Breast epithelium (tissue), 4 donors: ENCODE results near the gene GCG. TPM values are rescaled to one million over a fixed set of nuclear protein-coding genes. Genes with fewer than 3 reads are reported as not detected.

Experiments used
- DNase-seq, 2 donors: peaks; one replicate each; pipeline ENCODE4 v3.0.0-alpha.2; 2019; ENCODE audit warnings: low spot score in 2 of 2
- H3K27ac ChIP-seq, 2 donors: fragments of 200-600 bp; sonication (generic) in 1 of 2; one replicate each; pipeline ENCODE4 v1.5.1; 2016 to 2019; ENCODE audit warnings: mild to moderate bottlenecking in 1 of 2
- H3K27me3 ChIP-seq, 2 donors: fragments of 200-600 bp; sonication (generic) in 1 of 2; one replicate each; pipeline versions ENCODE4 v1.5.1 to v1.6.0; 2017 to 2019; ENCODE audit warnings: control low read depth in 1 of 2, mild to moderate bottlenecking in 1 of 2
- H3K36me3 ChIP-seq: fragments of 200-600 bp; one replicate; pipeline ENCODE4 v1.5.1; 2019
- H3K4me1 ChIP-seq, 2 donors: fragments of 200-600 bp; sonication (generic); one replicate each; pipeline ENCODE4 v1.5.1; 2016 to 2019; ENCODE audit warnings: control low read depth in 1 of 2
- H3K4me3 ChIP-seq, 3 donors: fragments of 200-600 bp; sonication (generic); 1 replicate in 2 of 3; 2 replicates in 1 of 3; pipeline ENCODE4 v1.5.1; 2016 to 2019; ENCODE audit warnings: mild to moderate bottlenecking in 3 of 3, moderate library complexity in 2 of 3
- H3K9me3 ChIP-seq, 2 donors: fragments of 200-600 bp; sonication (generic) in 1 of 2; one replicate each; pipeline ENCODE4 v1.5.1; 2016 to 2019; ENCODE audit warnings: control low read depth in 1 of 2
- POLR2A ChIP-seq: fragments of 450-650 bp; IDR thresholded peaks from one replicate; pipeline ENCODE4 v1.6.1; 2016; ENCODE audit warnings: antibody characterized with exemption, mild to moderate bottlenecking, moderate library complexity
- POLR2AphosphoS5 ChIP-seq, 3 donors: sonication (generic); formaldehyde crosslinking; IDR thresholded peaks; one replicate each; pipeline ENCODE4 v1.6.1; 2017; ENCODE audit warnings: antibody characterized with exemption in 3 of 3
- intact Hi-C: fragments of 100-400 bp; cut with DNase I; formaldehyde crosslinking; loops from one replicate; pipeline ENCODE4 v1.15.1; 2023; ENCODE audit warnings: low total_unique reads
- total RNA-seq, 3 donors: library from RNA; depleted of rRNA; stranded (reverse); fragments of >200 nt; gene quantifications; one replicate each; pipeline ENCODE4 v1.1.0, GENCODE V29; 2016
- TF ChIP-seq, protein P1 (sequence below), 3 donors: fragments of 450-650 bp; IDR thresholded peaks; one replicate each; pipeline ENCODE4 v1.5.1; 2016 to 2017; ENCODE audit warnings: antibody characterized with exemption in 3 of 3, mild to moderate bottlenecking in 3 of 3, moderate library complexity in 3 of 3

The GCG gene
- total RNA-seq, 3 donors from 2014 or later: not detected

DNA sequence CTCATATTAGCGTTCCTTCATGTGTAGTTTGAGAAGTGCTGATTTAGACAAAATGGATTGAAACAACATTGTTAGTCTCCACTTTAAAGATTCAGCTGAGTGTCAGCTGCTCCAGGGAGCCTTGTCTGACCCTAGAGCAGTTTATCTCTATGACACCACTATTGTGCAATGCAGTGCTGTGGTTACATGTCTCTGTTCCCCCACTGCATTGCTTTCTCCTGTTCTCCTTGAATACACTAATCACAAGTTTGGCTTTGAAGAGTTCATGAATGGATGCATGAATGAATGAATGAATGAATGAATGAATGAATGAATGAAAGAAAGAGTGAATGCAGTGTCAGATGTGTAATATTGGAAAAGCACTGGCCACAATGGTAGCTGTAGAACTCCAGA, 38.3 kb downstream of the GCG start:
- peaks cover 0 to 4% of the 10 kb centered on the region in 2 donors for H3K4me1 ChIP-seq
- no peaks in the 10 kb centered on the region for H3K36me3 ChIP-seq
- peak overlapping the region in 1 of 2 donors; percentile 3 for H3K27ac ChIP-seq
- no peaks in the 10 kb centered on the region for H3K27me3 ChIP-seq
- intact Hi-C loops: no loop called here
- no peak overlapping the region for H3K4me3 ChIP-seq
- H3K9me3 ChIP-seq: no peaks in the 10 kb centered on the region
- peak in 1 of 3 donors; percentile 48 for TF ChIP-seq POLR2AphosphoS5 (IDR thresholded peaks at IDR 0.05)
- TF ChIP-seq, protein P1, sequence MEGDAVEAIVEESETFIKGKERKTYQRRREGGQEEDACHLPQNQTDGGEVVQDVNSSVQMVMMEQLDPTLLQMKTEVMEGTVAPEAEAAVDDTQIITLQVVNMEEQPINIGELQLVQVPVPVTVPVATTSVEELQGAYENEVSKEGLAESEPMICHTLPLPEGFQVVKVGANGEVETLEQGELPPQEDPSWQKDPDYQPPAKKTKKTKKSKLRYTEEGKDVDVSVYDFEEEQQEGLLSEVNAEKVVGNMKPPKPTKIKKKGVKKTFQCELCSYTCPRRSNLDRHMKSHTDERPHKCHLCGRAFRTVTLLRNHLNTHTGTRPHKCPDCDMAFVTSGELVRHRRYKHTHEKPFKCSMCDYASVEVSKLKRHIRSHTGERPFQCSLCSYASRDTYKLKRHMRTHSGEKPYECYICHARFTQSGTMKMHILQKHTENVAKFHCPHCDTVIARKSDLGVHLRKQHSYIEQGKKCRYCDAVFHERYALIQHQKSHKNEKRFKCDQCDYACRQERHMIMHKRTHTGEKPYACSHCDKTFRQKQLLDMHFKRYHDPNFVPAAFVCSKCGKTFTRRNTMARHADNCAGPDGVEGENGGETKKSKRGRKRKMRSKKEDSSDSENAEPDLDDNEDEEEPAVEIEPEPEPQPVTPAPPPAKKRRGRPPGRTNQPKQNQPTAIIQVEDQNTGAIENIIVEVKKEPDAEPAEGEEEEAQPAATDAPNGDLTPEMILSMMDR (IDR thresholded peaks at IDR 0.05): no peak
- DNase-seq: no peak

DNA sequence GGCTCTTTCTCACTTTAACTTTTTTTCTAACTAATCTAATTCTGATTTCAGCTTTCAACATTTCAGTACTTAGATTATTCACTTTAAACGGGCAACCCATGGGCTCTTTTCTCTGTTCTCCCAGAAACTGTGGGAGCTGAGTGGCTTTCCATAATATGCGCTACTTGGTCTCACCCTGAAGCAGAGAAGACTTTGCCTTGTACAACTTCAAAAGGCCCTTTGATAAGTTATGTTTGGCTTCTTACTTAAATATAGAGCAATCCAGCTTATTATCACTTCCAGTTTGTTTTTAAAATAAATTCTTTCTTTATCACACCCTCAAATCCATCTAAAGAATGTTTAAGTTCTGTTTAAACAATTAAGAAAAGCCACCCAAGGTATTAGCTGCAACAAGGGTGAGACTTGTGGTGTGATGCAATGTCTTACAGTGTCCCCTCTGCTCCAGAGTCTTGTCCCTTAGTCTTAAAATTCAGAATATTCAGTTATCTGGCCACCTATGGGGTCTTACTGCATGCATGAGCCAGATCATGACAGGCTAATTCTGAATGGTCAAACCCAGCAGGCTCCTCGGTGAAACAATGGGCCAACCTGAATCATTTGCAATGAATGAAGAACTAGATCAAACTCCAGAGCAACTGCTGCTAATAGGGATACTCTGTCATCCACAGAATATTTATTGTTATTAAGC, 38.8 kb downstream of the GCG start:
- Histone ChIP-seq H3K36me3 (no peaks in the 10 kb centered on the region), H3K27ac (peak overlapping the region in 1 of 2 donors; percentile 3), H3K27me3 (no peaks in the 10 kb centered on the region), H3K9me3 (no peaks in the 10 kb centered on the region), H3K4me3 (no peak overlapping the region), H3K4me1 (peaks cover 0 to 2% of the 10 kb centered on the region in 2 donors)
- TF ChIP-seq POLR2A (no peak), POLR2AphosphoS5 (IDR thresholded peaks at IDR 0.05) (no peak)
- TF ChIP-seq, protein P1 (IDR thresholded peaks at IDR 0.05): no peak
- intact Hi-C loops: no loop called here
- no peak for DNase-seq

DNA sequence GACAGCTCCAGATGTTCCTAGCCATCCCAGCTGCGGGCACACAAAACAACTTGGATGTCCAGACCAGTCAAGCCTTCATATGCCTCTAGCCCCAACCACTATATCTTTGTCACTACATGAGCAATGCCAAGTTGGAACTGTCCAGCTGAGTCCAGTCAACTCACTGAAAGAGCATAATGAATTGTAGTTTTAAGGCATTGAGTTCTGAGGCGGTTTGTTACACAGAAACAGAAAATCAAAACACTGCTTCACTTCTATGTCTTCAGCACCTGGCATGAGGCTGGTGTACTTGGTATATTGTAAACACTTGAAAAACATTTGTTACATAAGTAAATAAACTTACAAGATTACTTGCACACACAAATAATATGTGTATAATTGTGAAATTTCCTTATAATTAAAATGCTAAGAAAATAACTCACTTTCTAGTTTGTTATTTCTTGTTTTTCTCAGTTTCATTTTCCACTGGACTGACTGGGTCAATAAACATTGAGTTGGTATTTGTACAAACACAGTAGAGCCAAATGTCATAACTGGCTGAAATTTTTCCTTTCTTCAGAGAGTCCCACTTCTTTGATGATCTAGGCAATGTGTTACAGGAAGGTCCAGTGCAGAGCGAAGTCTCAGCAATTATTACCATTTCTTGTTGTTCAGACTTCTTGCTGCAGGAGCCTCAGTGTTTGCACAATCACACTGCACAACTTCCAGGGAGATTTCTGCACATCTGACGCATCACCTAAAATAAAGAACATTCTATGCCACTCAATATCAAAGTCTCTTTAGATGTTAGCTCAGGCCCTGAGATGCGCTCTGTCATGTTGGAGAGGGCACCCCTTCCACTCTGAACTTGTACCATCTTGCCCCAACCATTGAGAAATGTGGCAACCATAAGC, 39.8 kb downstream of the GCG start:
- Histone ChIP-seq H3K4me1 (no peaks in the 10 kb centered on the region), H3K36me3 (no peaks in the 10 kb centered on the region), H3K27ac (no peak overlapping the region), H3K27me3 (no peaks in the 10 kb centered on the region), H3K4me3 (no peak overlapping the region), H3K9me3 (no peaks in the 10 kb centered on the region)
- TF ChIP-seq POLR2AphosphoS5 (IDR thresholded peaks at IDR 0.05) (no peak), POLR2A (no peak)
- TF ChIP-seq, protein P1 (IDR thresholded peaks at IDR 0.05): no peak
- no peak for DNase-seq
- intact Hi-C loops: no loop called here

DNA sequence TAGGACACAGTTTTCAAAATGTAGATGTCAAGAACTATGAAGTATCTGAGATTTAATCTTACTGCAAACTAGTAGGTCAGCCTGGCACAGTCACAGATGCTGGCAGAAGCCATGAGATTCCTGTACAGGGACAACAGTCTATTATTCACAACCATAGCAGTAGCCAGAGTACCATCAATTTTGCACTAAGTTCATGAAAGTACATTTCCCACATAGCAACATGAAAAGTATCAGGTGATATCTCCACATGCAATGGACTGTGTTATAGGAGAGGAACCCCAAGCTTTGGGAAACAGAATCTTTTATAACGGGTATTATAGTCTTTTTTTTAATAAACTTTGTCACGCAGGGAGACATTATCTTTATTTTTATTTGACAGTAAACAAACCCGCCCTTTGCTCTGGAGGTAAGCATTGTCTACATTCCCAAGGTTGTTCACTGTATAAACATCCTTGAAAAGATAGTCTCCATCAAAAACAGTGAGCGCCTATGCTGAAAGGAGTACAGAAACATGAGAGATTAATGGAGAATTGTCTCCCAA, 44.6 kb downstream of the GCG start:
- no peaks in the 10 kb centered on the region for H3K27me3 ChIP-seq
- TF ChIP-seq POLR2A: no peak
- TF ChIP-seq POLR2AphosphoS5 (IDR thresholded peaks at IDR 0.05): no peak
- TF ChIP-seq, protein P1 (IDR thresholded peaks at IDR 0.05): no peak
- H3K4me1 ChIP-seq: no peaks in the 10 kb centered on the region

DNA sequence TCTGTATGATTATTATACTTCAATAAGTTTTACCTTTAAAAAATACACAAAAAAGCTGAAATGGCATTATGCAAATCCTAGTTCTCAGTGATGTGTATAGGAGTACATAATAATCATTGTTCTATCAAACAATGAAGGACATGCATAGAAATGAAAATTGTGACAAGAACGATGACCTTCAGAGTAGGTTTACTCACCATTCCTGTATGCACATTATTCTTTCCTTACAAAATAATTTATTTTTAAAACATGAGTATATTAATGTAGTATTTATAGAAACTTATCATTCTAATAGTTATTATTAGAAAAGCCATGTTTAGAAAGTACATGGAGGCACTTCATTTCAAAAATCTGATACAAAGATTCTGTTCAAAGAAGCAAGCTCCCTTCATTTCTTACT, 45.3 kb downstream of the GCG start:
- no peak for DNase-seq
- Histone ChIP-seq H3K9me3 (no peaks in the 10 kb centered on the region), H3K4me1 (no peaks in the 10 kb centered on the region), H3K27me3 (no peaks in the 10 kb centered on the region), H3K36me3 (no peaks in the 10 kb centered on the region), H3K4me3 (no peak overlapping the region), H3K27ac (no peak overlapping the region)
- intact Hi-C loops: no loop called here
- TF ChIP-seq POLR2AphosphoS5 (IDR thresholded peaks at IDR 0.05) (no peak), POLR2A (no peak)
- TF ChIP-seq, protein P1 (IDR thresholded peaks at IDR 0.05): no peak

More for the DNA sequence above, 44.6 kb downstream of the GCG start:
- H3K9me3 ChIP-seq: no peaks in the 10 kb centered on the region
- no peak for DNase-seq
- H3K27ac ChIP-seq: no peak overlapping the region
- H3K4me3 ChIP-seq: no peak overlapping the region
- intact Hi-C loops: no loop called here
- no peaks in the 10 kb centered on the region for H3K36me3 ChIP-seq
